ENCODE results near the gene CERK. TPM values are rescaled to one million over a fixed set of nuclear protein-coding genes. Genes with fewer than 3 reads are reported as not detected.
"Not testable (repeated sequence)": the region's sequence is repeated elsewhere in the genome, so short reads cannot be mapped to it uniquely, and the experiment has no call there.

CERK gene, protein sequence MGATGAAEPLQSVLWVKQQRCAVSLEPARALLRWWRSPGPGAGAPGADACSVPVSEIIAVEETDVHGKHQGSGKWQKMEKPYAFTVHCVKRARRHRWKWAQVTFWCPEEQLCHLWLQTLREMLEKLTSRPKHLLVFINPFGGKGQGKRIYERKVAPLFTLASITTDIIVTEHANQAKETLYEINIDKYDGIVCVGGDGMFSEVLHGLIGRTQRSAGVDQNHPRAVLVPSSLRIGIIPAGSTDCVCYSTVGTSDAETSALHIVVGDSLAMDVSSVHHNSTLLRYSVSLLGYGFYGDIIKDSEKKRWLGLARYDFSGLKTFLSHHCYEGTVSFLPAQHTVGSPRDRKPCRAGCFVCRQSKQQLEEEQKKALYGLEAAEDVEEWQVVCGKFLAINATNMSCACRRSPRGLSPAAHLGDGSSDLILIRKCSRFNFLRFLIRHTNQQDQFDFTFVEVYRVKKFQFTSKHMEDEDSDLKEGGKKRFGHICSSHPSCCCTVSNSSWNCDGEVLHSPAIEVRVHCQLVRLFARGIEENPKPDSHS
- total RNA-seq = 35.1 TPM

DNA sequence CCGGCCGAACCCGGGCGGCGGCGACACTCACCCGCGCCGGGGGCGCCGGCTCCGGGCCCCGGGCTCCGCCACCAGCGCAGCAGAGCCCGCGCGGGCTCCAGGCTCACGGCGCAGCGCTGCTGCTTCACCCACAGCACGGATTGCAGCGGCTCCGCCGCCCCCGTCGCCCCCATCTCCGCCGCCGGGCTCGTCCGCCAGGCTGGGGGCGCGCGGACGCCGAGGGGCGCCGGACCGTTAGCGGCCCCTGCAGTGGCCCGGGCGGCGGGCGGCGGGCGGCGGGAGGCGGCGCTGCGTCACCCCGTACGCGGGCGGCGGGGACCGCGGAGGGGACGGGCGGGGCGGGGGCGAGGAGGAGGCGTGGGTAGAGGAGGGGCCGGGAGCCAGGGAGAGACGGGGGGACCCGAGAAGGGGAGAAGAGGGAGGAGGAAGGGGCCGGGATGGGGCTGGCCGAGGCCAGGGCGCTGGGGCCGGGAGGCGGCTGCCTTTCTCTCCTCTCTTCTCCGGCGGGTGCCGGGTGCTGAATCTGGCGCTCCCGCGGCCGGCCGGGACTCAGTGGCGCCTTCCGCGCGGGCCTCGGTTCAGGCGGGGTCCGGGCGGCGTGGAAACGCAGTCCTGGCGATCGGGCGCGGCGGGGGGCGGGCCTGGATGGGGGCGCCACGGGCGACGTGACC is at the start of gene CERK:
Gene CERK (minus strand): TSS at position 277 of the 671 bp plus-strand sequence. CDS start 104 bp downstream, at position 173.
- DNase-seq (ENCODE audit: low spot score in 2 of 2) = peak; percentile 89 to 90
- FAIRE-seq = no peak

DNA sequence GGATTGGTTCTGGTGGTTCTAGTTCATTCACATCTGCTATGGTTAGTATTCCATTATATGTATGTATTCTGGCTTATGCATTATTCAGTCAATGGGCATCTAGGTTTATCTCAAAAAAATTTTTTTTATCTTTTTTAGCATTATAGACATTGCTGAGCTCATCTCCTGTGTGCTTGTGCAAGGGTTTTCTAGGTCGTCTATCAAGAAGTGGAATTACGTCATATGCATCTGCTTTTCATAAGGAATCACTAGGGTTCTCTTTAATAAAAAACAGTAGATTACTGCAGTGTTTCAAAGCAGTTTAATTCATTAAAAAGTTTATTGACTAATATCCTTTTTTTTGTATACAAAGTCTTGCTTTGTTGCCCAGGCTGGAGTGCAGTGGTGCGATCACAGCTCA is 45.7 kb upstream of the CERK start:
- FAIRE-seq = no peak
- no peak for DNase-seq (ENCODE audit: low spot score in 2 of 2)

DNA sequence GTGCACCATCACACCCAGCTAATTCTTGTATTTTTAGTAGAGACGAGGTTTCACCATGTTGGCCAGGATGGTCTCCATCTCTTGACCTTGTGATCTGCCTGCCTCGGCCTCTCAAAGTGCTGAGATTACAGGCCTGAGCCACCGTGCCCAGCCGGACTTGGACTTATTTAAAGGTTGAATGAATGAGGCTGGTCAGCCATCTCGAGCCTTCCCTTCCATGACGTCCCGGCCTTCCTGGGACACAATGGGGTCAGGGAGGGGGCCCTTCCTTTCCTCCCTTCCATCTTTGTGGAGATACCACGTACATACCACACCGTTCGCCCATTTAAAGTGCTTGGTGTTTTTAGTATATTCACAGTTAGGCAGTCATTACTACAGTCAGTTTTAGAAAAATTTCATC is 44.1 kb upstream of the CERK start:
- not testable (repeated sequence) for FAIRE-seq; DNase-seq (ENCODE audit: low spot score in 2 of 2)

DNA sequence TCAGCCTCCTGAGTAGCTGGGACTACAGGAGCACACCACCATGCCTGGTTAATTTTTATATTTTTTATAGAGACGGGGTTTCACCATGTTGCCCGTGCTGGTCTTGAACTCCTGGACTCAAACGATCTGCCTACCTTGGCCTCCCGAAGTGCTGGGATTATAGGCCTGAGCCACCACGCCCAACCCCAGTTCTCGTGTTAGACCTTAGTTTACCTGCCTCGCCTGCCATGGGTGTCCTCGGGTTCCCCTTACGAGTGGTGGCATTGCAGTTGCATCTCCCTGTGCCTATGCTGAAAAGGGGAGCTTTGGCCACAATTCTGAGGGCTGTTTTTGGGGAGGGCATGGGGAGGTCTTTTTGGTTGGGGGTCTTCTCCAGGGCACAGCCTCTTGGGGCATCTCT is 43.2 kb upstream of the CERK start:
- no peak for FAIRE-seq
- DNase-seq (ENCODE audit: low spot score in 2 of 2) = no peak

DNA sequence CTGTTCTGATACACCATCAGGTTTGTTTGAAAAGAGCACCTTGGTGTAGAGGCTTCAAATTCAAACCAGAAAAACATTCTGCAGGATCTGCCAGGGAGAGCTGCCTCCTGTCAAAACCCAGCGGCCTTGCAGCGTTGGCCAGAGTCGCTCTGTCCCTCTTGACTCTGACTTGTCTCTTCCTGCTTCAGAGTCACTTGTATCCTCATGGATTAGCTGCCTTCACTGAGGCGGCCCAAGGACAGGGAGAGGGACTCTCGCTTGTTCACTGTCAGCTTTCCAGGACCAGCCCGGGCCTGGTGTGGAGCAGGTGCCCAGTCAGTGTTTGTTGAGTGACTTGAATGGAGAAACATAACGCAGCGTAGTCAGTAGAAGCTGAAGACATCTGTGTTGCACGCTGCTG is 42.4 kb upstream of the CERK start:
- FAIRE-seq = no peak

DNA sequence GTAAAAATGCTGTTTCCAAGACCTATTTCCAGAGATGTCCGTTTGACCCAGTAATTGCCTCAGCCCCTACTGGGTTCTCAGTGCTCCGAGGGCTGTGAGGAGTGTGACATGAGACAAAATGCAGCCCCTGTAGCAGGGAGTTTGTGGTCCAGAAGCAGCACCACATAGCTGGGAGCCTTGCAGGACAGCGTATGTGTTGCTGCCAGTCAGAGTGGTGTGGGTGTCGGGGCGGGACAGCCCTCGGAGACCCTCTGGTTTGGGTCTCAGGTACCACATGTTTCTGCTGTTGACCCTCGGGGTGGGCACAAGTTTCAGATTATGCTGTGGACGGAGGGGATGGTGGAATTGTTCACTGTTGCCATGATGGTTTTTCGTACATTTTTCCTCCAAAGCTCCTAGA is 41.6 kb upstream of the CERK start:
- FAIRE-seq = no peak

More for the DNA sequence above, 42.4 kb upstream of the CERK start:
- no peak for DNase-seq (ENCODE audit: low spot score in 2 of 2)

DNA sequence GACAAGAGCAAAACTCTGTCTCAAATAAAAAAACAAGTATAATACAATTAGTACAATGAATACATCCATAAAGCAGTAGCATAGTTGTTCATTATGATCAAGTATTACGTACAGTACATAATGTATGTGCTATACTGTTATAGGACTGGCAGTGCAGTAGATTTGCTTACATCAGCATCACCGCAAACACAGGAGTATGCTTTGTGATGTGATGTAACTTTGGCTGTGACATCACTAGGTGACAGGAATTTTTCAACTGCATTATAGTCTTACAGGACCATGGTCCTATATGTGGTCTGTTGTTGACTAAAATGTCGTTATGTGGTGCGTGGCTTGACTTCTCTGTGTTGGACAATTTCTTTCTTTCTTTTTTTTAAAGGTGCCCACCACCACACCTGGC is 41.0 kb upstream of the CERK start:
- FAIRE-seq (no peak), DNase-seq (ENCODE audit: low spot score in 2 of 2) (no peak)

More for the DNA sequence above, 41.6 kb upstream of the CERK start:
- no peak for DNase-seq (ENCODE audit: low spot score in 2 of 2)

DNA sequence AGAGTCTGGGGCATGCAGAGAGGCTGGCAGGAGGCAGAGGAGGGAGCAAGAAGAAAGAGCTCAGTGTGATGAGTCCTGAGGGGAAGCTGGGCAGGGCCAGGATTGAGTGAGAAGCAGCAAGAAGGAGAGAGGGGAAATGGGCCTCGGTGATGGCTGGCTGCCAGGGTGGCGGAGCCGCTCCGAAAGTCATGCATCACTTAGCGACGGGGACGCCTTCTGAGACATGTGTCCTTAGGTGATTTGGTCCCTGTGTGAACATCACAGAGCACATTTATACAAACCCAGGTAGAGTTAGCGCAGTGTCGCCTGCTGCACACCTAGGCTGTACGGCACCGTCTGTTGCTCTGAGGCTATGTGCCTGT is 39.5 kb upstream of the CERK start:
- no peak for FAIRE-seq

DNA sequence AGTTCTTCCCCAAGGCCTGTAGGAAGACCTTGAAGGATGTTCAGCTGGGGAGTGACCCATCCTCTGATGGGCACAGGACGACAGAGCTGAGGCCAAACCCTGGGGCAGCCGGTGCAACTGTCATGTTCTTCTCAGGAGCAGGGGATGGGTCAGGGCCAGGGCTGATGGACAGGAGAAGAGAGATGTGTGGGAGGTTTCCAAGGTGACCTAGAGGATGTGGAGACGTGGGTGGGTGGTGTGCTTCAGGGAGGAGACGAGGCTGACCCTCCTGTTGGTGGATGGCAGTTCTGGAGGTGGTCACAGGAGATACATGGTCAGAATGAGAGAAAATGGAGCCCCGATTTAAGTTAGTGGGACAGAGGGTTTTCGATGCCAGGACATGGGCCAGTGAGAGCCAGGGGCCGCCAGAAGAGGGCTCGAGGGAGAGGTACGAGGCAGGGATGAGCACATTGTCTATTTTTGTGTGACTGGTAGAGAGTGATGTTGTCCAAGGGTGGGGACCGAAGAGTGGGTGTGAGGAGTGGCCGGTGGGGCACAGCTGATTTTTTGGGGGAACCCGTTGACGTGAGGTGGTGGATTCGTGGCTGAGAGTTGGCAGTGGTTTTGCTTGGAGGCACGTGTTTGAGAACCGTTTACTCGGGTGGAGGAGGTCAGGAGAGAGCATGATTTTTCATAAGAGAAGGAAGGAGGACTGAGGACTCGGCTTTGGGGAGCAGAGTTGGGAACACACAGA is 39.0 kb upstream of the CERK start:
- DNase-seq (ENCODE audit: low spot score in 2 of 2) = no peak
- no peak for FAIRE-seq

More for the DNA sequence above, 39.5 kb upstream of the CERK start:
- DNase-seq (ENCODE audit: low spot score in 2 of 2) = no peak

DNA sequence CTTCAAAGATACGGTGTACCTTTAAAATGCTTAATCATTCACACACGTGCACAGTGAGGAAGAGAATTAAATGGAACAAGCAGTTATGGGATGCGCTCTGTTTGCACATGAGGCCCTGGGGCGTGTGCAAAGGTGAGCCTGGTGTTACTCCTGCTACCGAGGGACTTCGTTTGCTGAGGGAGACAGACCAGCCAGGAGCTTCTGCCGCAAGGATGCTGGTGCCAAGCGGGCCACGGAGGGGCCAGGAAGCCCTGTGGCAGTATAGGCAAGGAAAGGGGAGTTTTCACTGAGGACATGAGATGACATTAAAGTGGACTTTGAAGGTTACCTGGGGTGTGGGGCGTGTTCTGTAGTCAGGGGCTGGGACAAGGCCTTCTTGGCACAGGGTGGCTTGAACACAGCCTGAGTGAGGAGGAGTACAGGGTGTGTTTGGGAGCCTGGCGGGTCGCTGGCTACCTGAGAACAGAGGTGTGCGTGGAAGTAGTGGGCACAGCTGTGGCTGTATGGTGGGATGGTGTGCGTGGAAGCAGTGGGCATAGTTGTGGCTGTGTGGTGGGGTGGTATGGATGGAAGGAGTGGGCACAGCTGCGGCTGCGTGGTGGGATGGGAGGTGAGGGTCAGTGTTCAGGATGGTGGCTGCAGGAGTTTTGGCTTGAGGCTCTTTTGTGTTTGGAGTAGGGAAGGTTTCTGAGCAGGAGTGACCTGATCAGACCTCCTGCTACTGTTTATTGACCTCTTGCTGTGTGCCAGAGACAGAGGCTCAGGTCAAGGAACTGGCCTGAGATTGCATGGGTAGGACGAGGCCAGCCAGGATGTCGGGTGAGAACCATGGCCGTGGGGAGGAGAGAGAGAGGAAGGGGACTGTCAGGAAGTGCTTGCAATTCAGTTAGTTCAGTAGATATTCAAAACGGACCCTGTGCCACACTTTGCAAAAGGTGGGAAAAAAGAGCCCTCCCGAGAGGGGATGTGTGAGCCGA is 38.1 kb upstream of the CERK start:
- DNase-seq (ENCODE audit: low spot score in 2 of 2) (no peak), FAIRE-seq (no peak)

DNA sequence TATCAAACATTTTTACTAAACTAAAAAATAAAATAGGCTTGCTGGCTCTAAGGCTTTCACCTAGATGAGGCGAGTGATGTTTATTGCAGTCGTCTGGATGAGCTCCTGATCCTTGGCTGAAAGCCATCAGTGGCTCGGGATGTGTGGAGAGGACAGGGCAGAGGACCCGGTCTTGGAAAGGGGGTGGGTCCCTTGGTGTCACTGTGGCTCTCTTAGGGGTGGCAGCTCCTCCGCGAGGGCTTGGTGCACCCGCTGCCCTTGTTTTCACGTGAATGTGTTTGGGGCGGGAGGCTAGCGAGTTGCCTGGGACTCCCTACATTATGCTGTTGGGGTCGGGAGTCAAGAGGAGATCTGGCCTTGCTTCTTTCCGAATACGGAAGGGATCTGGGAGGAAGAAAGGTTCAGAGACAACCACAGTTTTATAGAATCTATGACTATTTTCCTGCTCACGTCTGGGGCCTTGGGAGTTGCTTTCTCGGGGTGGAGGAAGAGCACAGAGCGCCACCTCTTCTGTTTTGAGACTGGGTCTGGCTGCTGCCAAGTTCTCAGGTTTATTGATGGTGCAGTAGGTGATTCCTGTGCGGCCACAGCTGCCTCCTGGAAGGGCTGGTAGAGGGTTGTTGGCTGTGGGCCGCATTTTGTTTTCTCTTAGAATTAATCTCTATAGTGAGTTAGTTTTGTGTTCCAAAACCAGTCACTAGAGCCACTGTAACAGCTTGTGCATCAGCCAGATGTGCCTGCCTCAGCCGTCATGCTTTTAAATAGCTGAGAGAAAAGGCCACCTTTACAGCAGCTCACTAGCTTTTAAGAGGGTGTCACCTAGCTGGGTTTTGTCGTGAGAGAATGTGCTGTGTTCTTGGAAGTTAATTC is 37.2 kb upstream of the CERK start:
- no peak for DNase-seq (ENCODE audit: low spot score in 2 of 2)
- FAIRE-seq = no peak

DNA sequence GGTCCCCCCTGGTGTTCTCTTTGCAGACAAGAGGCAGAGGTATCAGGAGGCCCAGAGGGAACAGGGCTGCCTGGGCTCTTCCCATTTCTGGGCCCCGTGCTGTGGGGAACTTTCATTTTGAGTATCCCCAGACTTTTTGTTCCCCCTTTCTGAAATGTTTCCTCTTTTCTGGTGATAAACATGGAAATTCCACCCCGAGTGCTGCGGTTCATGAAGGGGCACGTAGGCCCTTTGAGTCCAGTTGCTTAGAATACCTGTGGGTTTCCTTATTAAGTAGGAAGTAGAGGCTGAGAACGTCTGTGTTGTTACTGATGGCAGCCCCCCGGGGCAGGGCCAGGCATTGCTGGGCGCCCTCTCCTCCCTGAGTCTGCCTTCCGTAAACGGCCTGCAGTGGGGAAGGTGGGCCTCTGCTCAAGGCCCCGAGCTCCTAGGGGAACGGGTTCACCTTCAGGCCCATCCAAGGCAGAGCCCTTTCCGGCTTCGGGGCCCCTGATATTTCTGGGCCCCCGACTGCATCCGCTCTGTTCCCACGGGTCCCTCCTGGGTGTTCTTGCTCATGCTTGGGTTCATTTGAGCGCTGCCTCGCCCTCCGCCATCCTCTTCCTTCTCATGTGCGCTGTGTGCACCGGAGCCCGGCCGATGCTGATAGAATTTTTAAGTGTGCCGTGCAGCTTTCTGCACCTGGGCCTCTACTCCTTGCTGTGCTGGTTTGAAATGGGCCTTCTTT is 36.4 kb upstream of the CERK start:
- no peak for DNase-seq (ENCODE audit: low spot score in 2 of 2)
- FAIRE-seq = no peak

DNA sequence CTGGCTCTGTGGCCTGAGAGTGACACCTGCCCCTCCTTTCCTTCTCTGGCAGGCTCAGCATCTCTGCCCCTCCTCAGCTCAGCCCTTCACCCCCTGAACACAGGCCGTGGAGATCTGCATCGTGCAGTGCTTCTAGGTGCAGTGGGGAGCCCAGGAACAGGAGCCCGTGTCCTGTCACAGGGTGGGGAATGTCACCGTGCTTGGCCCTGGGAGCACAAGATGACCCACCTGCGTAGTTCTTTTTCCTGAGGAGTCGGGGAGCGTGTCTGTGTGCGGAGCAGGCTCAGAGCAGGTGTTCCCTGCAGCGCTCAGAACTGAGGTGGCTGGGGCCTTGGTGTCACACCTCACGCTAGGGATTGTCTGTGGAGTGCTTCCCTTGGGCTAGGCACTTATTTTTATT is 35.0 kb upstream of the CERK start:
- no peak for DNase-seq (ENCODE audit: low spot score in 2 of 2)
- FAIRE-seq = no peak

DNA sequence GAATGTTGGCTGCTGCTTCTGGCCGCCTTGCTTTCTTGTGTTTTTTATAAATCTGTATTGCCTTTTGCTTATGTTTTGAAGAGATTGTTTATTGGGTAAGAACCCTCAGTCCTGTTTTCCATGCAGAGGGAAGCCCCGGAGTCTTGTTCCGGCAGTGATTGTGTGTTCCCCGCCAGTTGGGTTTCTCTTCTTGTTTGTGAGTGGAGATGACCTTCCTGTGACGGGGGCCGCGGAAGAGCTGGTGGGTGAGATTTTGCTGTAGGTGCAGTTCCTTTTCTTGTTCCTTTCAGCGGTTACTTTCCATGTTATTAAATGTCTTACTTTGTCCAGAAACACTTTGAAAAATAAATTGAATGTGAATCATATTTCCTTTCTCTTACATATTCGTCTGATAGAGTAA is 32.7 kb upstream of the CERK start:
- FAIRE-seq (no peak), DNase-seq (ENCODE audit: low spot score in 2 of 2) (no peak)

DNA sequence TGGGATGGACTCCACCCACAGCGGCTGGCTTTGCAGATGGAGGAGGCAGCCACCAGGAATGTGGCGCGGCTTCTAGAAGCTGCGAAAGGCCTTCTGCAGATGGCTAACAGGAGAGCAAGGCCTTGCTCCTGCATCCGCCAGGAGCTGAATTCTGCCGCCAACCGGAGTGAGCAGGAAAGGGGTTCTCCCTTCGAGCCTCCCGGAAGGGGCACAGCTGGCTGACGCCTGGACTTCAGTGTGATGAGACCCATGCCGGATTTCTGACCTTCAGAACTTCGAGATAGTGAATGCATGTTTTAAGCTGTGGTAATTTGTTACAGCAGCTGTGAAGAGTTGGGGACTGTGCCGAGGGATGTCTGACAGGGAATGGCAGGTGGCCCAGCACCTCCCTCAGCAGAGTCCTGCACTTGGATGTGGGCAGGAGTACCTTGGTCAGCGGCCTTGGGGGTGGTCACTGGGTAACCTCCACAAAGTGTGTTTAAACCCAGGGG is 32.1 kb upstream of the CERK start:
- FAIRE-seq = no peak

DNA sequence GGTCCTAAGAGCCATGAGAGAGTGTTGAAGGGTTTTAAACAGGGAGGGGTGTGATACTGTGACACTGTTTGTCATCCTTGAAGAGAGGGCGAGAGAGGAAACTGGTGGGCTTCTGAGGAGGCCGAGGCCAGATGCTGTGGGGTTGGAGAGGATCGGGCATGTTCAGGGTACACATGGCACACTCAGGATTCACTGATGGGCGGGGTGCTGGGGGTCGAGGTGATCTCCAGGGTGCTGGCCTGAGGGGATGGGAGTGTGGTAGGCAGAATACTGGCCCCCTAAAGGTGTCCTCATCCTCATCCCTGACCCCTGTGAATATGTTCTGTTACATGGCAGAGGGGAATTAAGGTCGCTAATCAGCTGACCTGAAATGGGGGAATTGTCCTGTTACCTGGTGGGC is 31.7 kb upstream of the CERK start:
- FAIRE-seq (no peak), DNase-seq (ENCODE audit: low spot score in 2 of 2) (no peak)

More for the DNA sequence above, 32.1 kb upstream of the CERK start:
- DNase-seq (ENCODE audit: low spot score in 2 of 2) = no peak

DNA sequence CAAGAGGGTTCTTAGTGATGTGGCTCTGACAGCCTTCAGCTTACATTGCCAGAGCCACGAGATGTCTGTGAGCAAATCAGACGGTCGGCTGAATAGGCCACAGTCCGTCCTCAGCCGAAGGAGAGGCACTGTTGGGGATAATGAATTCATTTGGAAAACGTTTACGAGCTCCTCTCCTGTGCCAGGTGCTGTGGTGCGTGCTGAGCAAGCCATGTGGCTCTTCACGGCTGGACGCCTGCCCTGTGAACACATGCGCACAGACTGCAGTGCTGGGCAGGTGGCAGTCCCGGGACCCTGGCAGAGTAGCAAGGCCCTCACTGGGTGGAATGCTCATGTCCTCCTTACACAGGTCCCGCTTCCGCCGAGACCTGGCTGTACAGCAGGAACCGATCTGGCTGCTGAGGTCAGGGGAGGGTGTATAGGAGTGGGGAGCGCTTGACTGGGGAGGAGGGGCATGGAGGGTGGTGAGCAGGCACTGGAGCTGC is 31.2 kb upstream of the CERK start:
- FAIRE-seq (no peak), DNase-seq (ENCODE audit: low spot score in 2 of 2) (no peak)

Measured in frontal cortex (tissue), 4 donors.